GM18870 (cell line): ENCODE data around the gene BEX3.

ENCODE experiments used
- ATAC-seq: cut with Tn5 transposase; IDR thresholded peaks from one replicate; pipeline ENCODE4 v1.9.1; 2021; ENCODE audit warnings: moderate library complexity; ENCODE audit not compliant: unreplicated experiment

BEX3 gene

DNA sequence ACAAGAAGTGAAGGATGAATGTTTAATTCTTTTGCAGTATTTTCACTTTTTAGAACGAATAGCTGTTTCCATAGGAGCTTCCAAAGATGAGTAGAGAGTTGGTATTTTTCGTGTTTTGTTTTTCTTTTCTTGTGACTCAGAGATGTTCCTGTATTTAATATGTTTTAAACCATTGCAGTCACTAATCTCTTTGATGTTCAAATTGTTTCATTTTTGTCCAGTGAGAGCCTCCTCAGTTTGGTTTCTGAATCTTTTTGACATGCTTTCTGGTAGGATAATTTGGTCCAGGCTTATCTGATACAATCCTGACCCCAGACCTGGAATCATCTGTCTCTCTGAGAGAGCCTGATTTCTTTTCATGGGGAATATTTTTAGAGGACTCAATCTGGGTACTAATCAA is 41.6 kb downstream of the BEX3 start:
- no peak for ATAC-seq

- no peak for ATAC-seq
Measured at GRCh38 chrX:103418811-103419340, 42.5 kb downstream of the BEX3 start.

DNA sequence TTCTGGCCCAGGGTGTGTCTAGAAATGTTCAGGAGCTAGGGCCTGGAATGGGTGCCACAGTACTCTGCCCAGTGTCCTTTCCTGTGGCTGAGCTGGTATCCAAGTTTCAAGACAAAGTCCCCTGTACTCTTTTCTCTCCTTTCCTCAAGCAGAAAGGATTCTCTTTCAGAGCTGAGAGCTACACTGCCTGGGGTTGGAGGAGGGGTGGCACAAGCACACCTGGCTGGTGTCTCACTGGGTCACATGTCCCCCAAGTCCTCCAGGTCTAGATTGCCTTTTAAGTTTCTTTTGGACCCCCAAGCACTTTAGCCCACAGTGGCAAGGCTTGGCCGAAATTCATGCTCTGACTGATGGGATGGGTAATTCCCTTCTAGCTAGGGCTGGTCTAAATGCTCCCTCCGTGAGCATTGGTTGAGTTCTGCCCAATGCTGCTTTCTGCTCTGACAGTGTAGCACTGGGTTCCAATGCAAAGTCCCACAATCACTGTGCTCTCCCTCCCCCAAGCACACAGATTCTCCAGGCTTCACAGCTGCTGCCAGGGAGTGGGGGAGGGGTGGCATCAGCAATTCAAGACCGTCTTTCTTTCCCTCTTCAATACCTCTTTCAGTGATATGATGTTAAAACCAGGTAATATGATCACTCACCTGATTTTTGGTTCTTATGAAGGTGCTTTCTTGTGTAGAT is 47.8 kb downstream of the BEX3 start:
- no peak for ATAC-seq
